Mesodermal cell (in vitro differentiated cells): Measurements from ENCODE around the gene SPECC1.
"Not testable (repeated sequence)": the region's sequence is repeated elsewhere in the genome, so short reads cannot be mapped to it uniquely, and the experiment has no call there.

Experiments
- H3K27ac ChIP-seq: 2 replicates; pipeline ENCODE4 v1.7.0; 2013; ENCODE audit warnings: mild to moderate bottlenecking, low read depth, low read length, moderate library complexity; ENCODE audit not compliant: severe bottlenecking
- H3K36me3 ChIP-seq: 2 replicates; pipeline ENCODE4 v1.7.1; 2013; ENCODE audit warnings: mild to moderate bottlenecking, low read length, moderate library complexity; ENCODE audit not compliant: control insufficient read depth, insufficient read depth
- H3K4me1 ChIP-seq: one replicate; pipeline ENCODE4 v1.7.1; 2013; ENCODE audit warnings: mild to moderate bottlenecking, low read length; ENCODE audit not compliant: insufficient read depth, control insufficient read depth, poor library complexity, severe bottlenecking
- H3K4me3 ChIP-seq: 2 replicates; pipeline ENCODE4 v1.7.0; 2013; ENCODE audit warnings: low read length, control low read depth, mild to moderate bottlenecking; ENCODE audit not compliant: insufficient read depth, poor library complexity, severe bottlenecking; ENCODE audit errors: extremely low read depth
- H3K9me3 ChIP-seq: 2 replicates; pipeline ENCODE4 v1.7.1; 2013; ENCODE audit warnings: mild to moderate bottlenecking, low read length, moderate library complexity; ENCODE audit not compliant: control insufficient read depth
- WGBS, 2 experiments: methylation state at CpG; one replicate each; pipeline ENCODE4 v1.1.5; 2013; ENCODE audit warnings: missing lambda C conversion rate in 2 of 2; ENCODE audit not compliant: insufficient coverage in 2 of 2; 5-methylcytosine and 5-hydroxymethylcytosine counted together

Gene SPECC1

GRCh38 chr17:20097330-20097729, 88.2 kb downstream of the SPECC1 start:
- Histone ChIP-seq H3K9me3 (no peaks in the 10 kb centered on the region), H3K4me1 (no peaks in the 10 kb centered on the region), H3K27ac (no peak overlapping the region), H3K36me3 (no peaks in the 10 kb centered on the region), H3K4me3 (no peak overlapping the region)
- WGBS, 2 experiments = 93 to 98% methylated on average over 5 to 6 of the region's 6 CpGs

- Histone ChIP-seq H3K36me3 (no peaks in the 10 kb centered on the region), H3K27ac (no peak overlapping the region)
- 78% methylated on average over 6 to 7 of the region's 7 CpGs for WGBS, 2 experiments
These were observed 89.2 kb downstream of the SPECC1 start for GRCh38 chr17:20098314-20098713.

GRCh38 chr17:20100806-20101205, 91.6 kb downstream of the SPECC1 start:
- not testable (repeated sequence) for H3K36me3 ChIP-seq, H3K9me3 ChIP-seq, H3K27ac ChIP-seq, H3K4me3 ChIP-seq, H3K4me1 ChIP-seq
- 92% methylated on average over 1 of the region's 3 CpGs; no CpG with 5 or more reads in 1 of the 2 experiments for WGBS, 2 experiments

More at GRCh38 chr17:20098314-20098713, 89.2 kb downstream of the SPECC1 start:
- peaks cover 1% of the 10 kb centered on the region for H3K4me1 ChIP-seq
- no peaks in the 10 kb centered on the region for H3K9me3 ChIP-seq
- no peak overlapping the region for H3K4me3 ChIP-seq

GRCh38 chr17:20103454-20104446, 94.6 kb downstream of the SPECC1 start:
- 68 to 78% methylated on average over 6 to 10 of the region's 12 CpGs for WGBS, 2 experiments
- Histone ChIP-seq H3K36me3 (no peaks in the 10 kb centered on the region), H3K4me3 (no peak overlapping the region), H3K4me1 (peaks cover 10% of the 10 kb centered on the region), H3K9me3 (no peaks in the 10 kb centered on the region), H3K27ac (no peak overlapping the region)

- H3K4me3 ChIP-seq = no peak overlapping the region
- no peaks in the 10 kb centered on the region for H3K9me3 ChIP-seq
- peaks cover 10% of the 10 kb centered on the region for H3K4me1 ChIP-seq
- no peak overlapping the region for H3K27ac ChIP-seq
- no peaks in the 10 kb centered on the region for H3K36me3 ChIP-seq
- 93 to 96% methylated on average over 7 of the region's 8 CpGs for WGBS, 2 experiments
These were observed 96.6 kb downstream of the SPECC1 start for GRCh38 chr17:20105539-20106280.

GRCh38 chr17:20106446-20106845, 97.3 kb downstream of the SPECC1 start:
- not testable (repeated sequence) for H3K36me3 ChIP-seq, H3K27ac ChIP-seq, H3K4me1 ChIP-seq, H3K9me3 ChIP-seq, H3K4me3 ChIP-seq

- no peaks in the 10 kb centered on the region for H3K9me3 ChIP-seq
- peaks cover 1% of the 10 kb centered on the region for H3K4me1 ChIP-seq
- 86% methylated on average over 5 of the region's 5 CpGs; no CpG with 5 or more reads in 1 of the 2 experiments for WGBS, 2 experiments
- no peak overlapping the region for H3K4me3 ChIP-seq
- no peaks in the 10 kb centered on the region for H3K36me3 ChIP-seq
- H3K27ac ChIP-seq = no peak overlapping the region
These were observed 99.9 kb downstream of the SPECC1 start for GRCh38 chr17:20109076-20109475.

GRCh38 chr17:20111538-20111937, 102.4 kb downstream of the SPECC1 start:
- 85 to 98% methylated on average over 2 to 10 of the region's 10 CpGs for WGBS, 2 experiments
- Histone ChIP-seq H3K36me3 (no peaks in the 10 kb centered on the region), H3K9me3 (no peaks in the 10 kb centered on the region), H3K27ac (no peak overlapping the region), H3K4me1 (no peaks in the 10 kb centered on the region), H3K4me3 (no peak overlapping the region)

- Histone ChIP-seq H3K9me3 (no peaks in the 10 kb centered on the region), H3K36me3 (no peaks in the 10 kb centered on the region), H3K27ac (no peak overlapping the region), H3K4me1 (no peaks in the 10 kb centered on the region), H3K4me3 (no peak overlapping the region)
- WGBS, 2 experiments = no CpG with 5 or more reads among the region's 2 CpGs
These were observed 105.3 kb downstream of the SPECC1 start for GRCh38 chr17:20114466-20114865.

- Histone ChIP-seq H3K27ac (no peak overlapping the region), H3K9me3 (no peaks in the 10 kb centered on the region), H3K4me3 (no peak overlapping the region), H3K36me3 (no peaks in the 10 kb centered on the region), H3K4me1 (peaks cover under 1% of the 10 kb centered on the region)
- WGBS, 2 experiments = 5 to 25% methylated on average over 3 to 4 of the region's 8 CpGs
These were observed 107.6 kb downstream of the SPECC1 start for GRCh38 chr17:20116683-20117309.
